ENCODE measurements around the gene KRTAP12-1.
"Not testable (repeated sequence)": the region's sequence is repeated elsewhere in the genome, so short reads cannot be mapped to it uniquely, and the experiment has no call there.

Gene KRTAP12-1

GRCh38 chr21:44696572-44696971 lies 14.6 kb upstream of the KRTAP12-1 start:
- no peak overlapping the region for H3K4me3 ChIP-seq (ENCODE audit: low read depth, low read length)
- no peak for DNase-seq (ENCODE audit: low read depth)
- no peak for TF ChIP-seq CTCF (IDR thresholded peaks at IDR 0.05; ENCODE audit: low read depth, low read length, missing control alignments)

GRCh38 chr21:44695641-44696040 lies 13.7 kb upstream of the KRTAP12-1 start:
- TF ChIP-seq CTCF (IDR thresholded peaks at IDR 0.05; ENCODE audit: low read depth, low read length, missing control alignments) = no peak
- no peak for DNase-seq (ENCODE audit: low read depth)
- no peak overlapping the region for H3K4me3 ChIP-seq (ENCODE audit: low read depth, low read length)

- DNase-seq (ENCODE audit: low read depth) = no peak
- no peak overlapping the region for H3K4me3 ChIP-seq (ENCODE audit: low read depth, low read length)
- no peak for TF ChIP-seq CTCF (IDR thresholded peaks at IDR 0.05; ENCODE audit: low read depth, low read length, missing control alignments)
These were observed 13.2 kb upstream of the KRTAP12-1 start for GRCh38 chr21:44695184-44695583.

GRCh38 chr21:44694776-44695175 lies 12.8 kb upstream of the KRTAP12-1 start:
- no peak for DNase-seq (ENCODE audit: low read depth)
- H3K4me3 ChIP-seq (ENCODE audit: low read depth, low read length) = no peak overlapping the region
- no peak for TF ChIP-seq CTCF (IDR thresholded peaks at IDR 0.05; ENCODE audit: low read depth, low read length, missing control alignments)

- DNase-seq (ENCODE audit: low read depth) = no peak
- TF ChIP-seq CTCF (IDR thresholded peaks at IDR 0.05; ENCODE audit: low read depth, low read length, missing control alignments) = no peak
- no peak overlapping the region for H3K4me3 ChIP-seq (ENCODE audit: low read depth, low read length)
These were observed 11.0 kb upstream of the KRTAP12-1 start for GRCh38 chr21:44692798-44693512.

GRCh38 chr21:44691686-44692085 lies 9.7 kb upstream of the KRTAP12-1 start:
- no peak for DNase-seq (ENCODE audit: low read depth)
- H3K4me3 ChIP-seq (ENCODE audit: low read depth, low read length) = no peak overlapping the region
- no peak for TF ChIP-seq CTCF (IDR thresholded peaks at IDR 0.05; ENCODE audit: low read depth, low read length, missing control alignments)

GRCh38 chr21:44689740-44690139 lies 7.8 kb upstream of the KRTAP12-1 start:
- not testable (repeated sequence) for DNase-seq (ENCODE audit: low read depth)

More at GRCh38 chr21:44689740-44690139, 7.8 kb upstream of the KRTAP12-1 start:
- not testable (repeated sequence) for H3K4me3 ChIP-seq (ENCODE audit: low read depth, low read length)
